OCI-LY7 (cell line): ENCODE measurements around the gene RPL35. TPM values are rescaled to one million over a fixed set of nuclear protein-coding genes. Genes with fewer than 3 reads are reported as not detected.
A peak's percentile ranks its signal among the peaks of the same experiment; 100 is the strongest.

Source experiments
- BruUV-seq: library from RNA; stranded (reverse); fragments of 400-500 nt; replicated peaks from 2 replicates; lab custom pipeline; 2021; lab: Mats Ljungman, UMichigan
- CTCF ChIA-PET: fragments of 300-600 bp; sonication (Branson Sonifier 250); formaldehyde crosslinking; loops from one replicate; lab custom pipeline; 2022; ENCODE audit warnings: antibody characterized with exemption; ENCODE audit not compliant: unreplicated experiment; lab: Charles Lee
- POLR2A ChIA-PET: fragments of 300-600 bp; sonication (Branson Sonifier 250); formaldehyde crosslinking; loops from one replicate; lab custom pipeline; 2022; ENCODE audit warnings: antibody characterized with exemption; lab: Charles Lee
- DNase-seq: peaks from one replicate; pipeline ENCODE4 v3.0.0-alpha.2; 2015; ENCODE audit warnings: low spot score
- H2AFZ ChIP-seq: fragments of 200-600 bp; sonication (generic), shearing (Covaris generic); 2 replicates; pipeline ENCODE4 v1.6.1; 2014; ENCODE audit warnings: mild to moderate bottlenecking, antibody characterized with exemption, low read length, moderate library complexity
- H3K27ac ChIP-seq: fragments of 200-600 bp; sonication (generic); 2 replicates; pipeline ENCODE4 v1.5.1; 2014; ENCODE audit warnings: mixed run types, low read depth, mild to moderate bottlenecking, moderate library complexity, low read length, inconsistent platforms; ENCODE audit not compliant: poor library complexity, severe bottlenecking
- H3K36me3 ChIP-seq: fragments of 200-600 bp; sonication (generic); 2 replicates; pipeline ENCODE4 v1.6.1; 2014; ENCODE audit warnings: mild to moderate bottlenecking, antibody characterized with exemption, low read length, moderate library complexity, mixed read lengths; ENCODE audit not compliant: insufficient read depth
- H3K4me1 ChIP-seq: fragments of 200-600 bp; sonication (generic); 2 replicates; pipeline ENCODE4 v1.5.1; 2014; ENCODE audit warnings: mild to moderate bottlenecking, low read length; ENCODE audit not compliant: insufficient read depth, poor library complexity, severe bottlenecking
- H3K4me2 ChIP-seq: fragments of 200-600 bp; sonication (generic); 2 replicates; pipeline ENCODE4 v1.6.1; 2014; ENCODE audit warnings: mild to moderate bottlenecking, low read length
- H3K4me3 ChIP-seq: fragments of 200-600 bp; sonication (generic); 2 replicates; pipeline ENCODE4 v1.5.1; 2014; ENCODE audit warnings: mild to moderate bottlenecking, low read depth, low read length; ENCODE audit not compliant: poor library complexity, severe bottlenecking
- H3K79me2 ChIP-seq: fragments of 200-600 bp; sonication (generic); 2 replicates; pipeline ENCODE4 v1.6.1; 2016; ENCODE audit warnings: low read depth, mild to moderate bottlenecking, low read length, moderate library complexity, mixed read lengths; ENCODE audit not compliant: insufficient read depth
- H3K9me2 ChIP-seq: fragments of 200-600 bp; sonication (generic); 2 replicates; pipeline ENCODE4 v1.6.1; 2016; ENCODE audit warnings: mild to moderate bottlenecking, low read length, mixed read lengths; ENCODE audit not compliant: insufficient read depth
- H3K9me3 ChIP-seq: fragments of 200-600 bp; sonication (generic); 2 replicates; pipeline ENCODE4 v1.6.1; 2014; ENCODE audit warnings: mild to moderate bottlenecking, mixed run types, low read length, mixed read lengths
- H4K20me1 ChIP-seq: fragments of 200-600 bp; sonication (generic); 2 replicates; pipeline ENCODE4 v1.6.1; 2014; ENCODE audit warnings: mild to moderate bottlenecking, antibody characterized with exemption, low read length, moderate library complexity, mixed read lengths; ENCODE audit not compliant: insufficient read depth
- CTCF ChIP-seq: fragments of 200-600 bp; sonication (generic); conservative IDR thresholded peaks from 2 replicates; pipeline ENCODE4 v1.5.1; 2014; ENCODE audit warnings: mild to moderate bottlenecking, antibody characterized with exemption, low read length, moderate library complexity, mixed read lengths
- EZH2phosphoT487 ChIP-seq: fragments of 200-600 bp; sonication (generic); IDR thresholded peaks from 2 replicates; pipeline ENCODE4 v1.6.1; 2018; ENCODE audit warnings: low read depth, borderline replicate concordance, mild to moderate bottlenecking, mixed run types, antibody characterized with exemption, low read length, moderate library complexity, mixed read lengths
- intact Hi-C: fragments of 100-400 bp; cut with micrococcal nuclease; formaldehyde crosslinking; loops from one replicate; pipeline ENCODE4 v1.10.0; 2022; ENCODE audit not compliant: unreplicated experiment
- total RNA-seq, 2 experiments: library from RNA; depleted of rRNA in 1 of 2; stranded (reverse); fragments of >200 nt in 1 of 2; shearing (Covaris generic) in 1 of 2; gene quantifications; 2 replicates each; pipeline ENCODE4 v1.2.3, GENCODE V29; 2014 to 2022

RPL35 gene
- total RNA-seq, 2 experiments from 2014 or later, result 1,713 to 6,190 TPM

GRCh38 chr9:124869466-124869985 is 7.8 kb upstream of the RPL35 start:
- peak; percentile 55 for DNase-seq
- POLR2A ChIA-PET, result interaction anchor here (1.4 to 1.9 kb wide), 3 partner anchors 10 to 106 kb away, joined by 3 to 4 read pairs (median 4); no protein-coding TSS in a partner anchor
- Histone ChIP-seq H3K9me3 (no peaks in the 10 kb centered on the region), H3K4me2 (peak overlapping the region; percentile 95), H3K27ac (peak overlapping the region; percentile 88), H3K36me3 (peaks cover 46% of the 10 kb centered on the region), H4K20me1 (peaks cover 36% of the 10 kb centered on the region), H3K9me2 (no peaks in the 10 kb centered on the region), H3K4me1 (peaks cover 56% of the 10 kb centered on the region), H3K79me2 (peaks cover 70% of the 10 kb centered on the region), H3K4me3 (peak overlapping the region; percentile 79), H2AFZ (no peak overlapping the region)
- TF ChIP-seq EZH2phosphoT487 (no peak), CTCF (no peak)
- intact Hi-C loops, result loop anchor here (2.0 to 5.0 kb wide), 2 partner anchors 71 to 373 kb away; partner anchors contain the start of genes GOLGA1 and HSPA5
- CTCF ChIA-PET, result interaction anchor here (0.7 kb wide), 1 partner anchor 29 kb away, joined by 3 read pairs; no protein-coding TSS in a partner anchor
- BruUV-seq, result no TSS peak

- H3K4me2 ChIP-seq, result peak overlapping the region; percentile 95
- H3K4me3 ChIP-seq, result peak overlapping the region; percentile 79
- H3K27ac ChIP-seq, result peak overlapping the region; percentile 88
- H3K79me2 ChIP-seq, result peaks cover 62% of the 10 kb centered on the region
- ChIA-PET POLR2A (interaction anchor here (1.5 to 1.6 kb wide), 2 partner anchors 9 to 11 kb away, joined by 3 to 4 read pairs; no protein-coding TSS in a partner anchor), CTCF (no interaction called here)
- peak overlapping the region; percentile 6; the same call in 1 of the 2 replicates for H2AFZ ChIP-seq
- peak; percentile 89 for DNase-seq
- intact Hi-C loops, result loop anchor here (2.0 to 5.0 kb wide), 2 partner anchors 72 to 374 kb away; partner anchors contain the start of genes GOLGA1 and HSPA5
- no peaks in the 10 kb centered on the region for H3K9me3 ChIP-seq
- H3K9me2 ChIP-seq, result no peaks in the 10 kb centered on the region
- H4K20me1 ChIP-seq, result peaks cover 32% of the 10 kb centered on the region
- H3K36me3 ChIP-seq, result peaks cover 39% of the 10 kb centered on the region
- TF ChIP-seq EZH2phosphoT487 (no peak), CTCF (peak; percentile 77)
- peaks cover 53% of the 10 kb centered on the region for H3K4me1 ChIP-seq
- TSS peak; percentile 94 for BruUV-seq
Measured at GRCh38 chr9:124868511-124869465, 7.0 kb upstream of the RPL35 start.
